Measurements from ENCODE around the gene GALNT2. TPM values are rescaled to one million over a fixed set of nuclear protein-coding genes. Genes with fewer than 3 reads are reported as not detected.
A peak's percentile ranks its signal among the peaks of the same experiment; 100 is the strongest.

Gene GALNT2
- total and polyA plus RNA-seq, 2 of the 13 experiments (the other 11 are each of a cell fraction or from before 2014, with no cell fraction given) = 39.3 to 39.6 TPM

GRCh38 chr1:230065161-230065560 is 1.9 kb upstream of the GALNT2 start (continued):
- TF ChIP-seq ZBTB20 (CRISPR knock-in tag; IDR thresholded peaks at IDR 0.05; ENCODE audit: borderline replicate concordance, low read depth) (no peak), ZSCAN30 (CRISPR knock-in tag; IDR thresholded peaks at IDR 0.05) (no peak), SKI (IDR thresholded peaks at IDR 0.05; ENCODE audit: partially characterized antibody) (no peak), ZNF652 (CRISPR knock-in tag; IDR thresholded peaks at IDR 0.05; ENCODE audit: borderline replicate concordance, low read depth) (no peak), ZSCAN12 (CRISPR knock-in tag; IDR thresholded peaks at IDR 0.05) (no peak), ZSCAN21 (CRISPR knock-in tag; IDR thresholded peaks at IDR 0.05; ENCODE audit: borderline replicate concordance) (no peak)

- ATAC-seq (no peak), DNase-seq (ENCODE audit: low spot score) (no peak), FAIRE-seq (no peak)
- BruUV-seq (replicated peaks) = no TSS peak
- H3K27ac ChIP-seq (ENCODE audit: extremely low read length, insufficient read depth, low read length) = no peak overlapping the region
- H4K20me1 ChIP-seq (ENCODE audit: insufficient read depth, low read length) = peaks cover 15% of the 10 kb centered on the region; the same call in 1 of the 2 replicates
- H3K4me1 ChIP-seq (ENCODE audit: insufficient read depth, low read length) = peaks cover 33% of the 10 kb centered on the region
- WGBS (ENCODE audit: low lambda C conversion rate) = 21% methylated on average over 2 of the region's 2 CpGs
- peaks cover 31% of the 10 kb centered on the region for H3K79me2 ChIP-seq (ENCODE audit: insufficient read depth, low read length)
- in situ Hi-C loops (cut with HindIII; ENCODE audit: extremely low pct_ligation_motif_present, low pct_unique_long_range_greater_than_20kb) = no loop called here
- H3K9ac ChIP-seq (ENCODE audit: insufficient read depth, low read depth, low read length) = no peak overlapping the region
- peak overlapping the region; percentile 98 for H3K4me2 ChIP-seq (ENCODE audit: low read depth, low read length)
- ChIA-PET POLR2A (no interaction called here), CTCF (ENCODE audit: low intra/inter-chr PET ratio, low total read pairs) (no interaction called here)
- peaks cover 3% of the 10 kb centered on the region; the same call in 1 of the 2 replicates for H3K9me3 ChIP-seq (ENCODE audit: low read length)
- H3K27me3 ChIP-seq (ENCODE audit: control insufficient read depth in 1 of 2, insufficient read depth in 2 of 2, low read length in 2 of 2) = no peaks in the 10 kb centered on the region
- TF ChIP-seq JUN (CRISPR knock-in tag; IDR thresholded peaks at IDR 0.05) (no peak), TCF7L2 (IDR thresholded peaks at IDR 0.05; ENCODE audit: low read depth, low read length) (no peak), PLSCR1 (CRISPR knock-in tag; IDR thresholded peaks at IDR 0.05; ENCODE audit: borderline replicate concordance) (no peak)
- peak overlapping the region in 1 of 3 experiments; percentile 79; a peak in 1 of 6 replicates for H3K4me3 ChIP-seq (replicated peaks in 1 of 3; ENCODE audit: insufficient read depth in 1 of 3, low read depth in 2 of 3, low read length in 3 of 3)
- intact Hi-C loops (cut with micrococcal nuclease; ENCODE audit: unreplicated experiment) = loop anchor here (5.0 kb wide), 1 partner anchor 57 kb away; no protein-coding TSS in a partner anchor
- peak overlapping the region; percentile 30 for H2AFZ ChIP-seq (ENCODE audit: low read length)
- no peaks in the 10 kb centered on the region for H3K36me3 ChIP-seq (replicated peaks in 1 of 2; ENCODE audit: control insufficient read depth in 1 of 2, insufficient read depth in 2 of 2, low read length in 2 of 2)
These were observed 1.5 kb upstream of the GALNT2 start for GRCh38 chr1:230065571-230065970.

All from HepG2 (cell line).